Mucosa of rectum (tissue), 2 donors: ENCODE measurements around the gene VPS8.
A peak's percentile ranks its signal among the peaks of the same experiment; 100 is the strongest.

Source experiments
- H3K27ac ChIP-seq, 2 donors: one replicate each; pipeline ENCODE4 v1.7.0; 2013; ENCODE audit warnings: inconsistent platforms in 2 of 2, low read depth in 2 of 2, low read length in 2 of 2
- H3K27me3 ChIP-seq, 2 donors: one replicate each; pipeline ENCODE4 v1.7.0; 2013; ENCODE audit warnings: low read length in 2 of 2; ENCODE audit not compliant: control insufficient read depth in 2 of 2, insufficient read depth in 2 of 2
- H3K36me3 ChIP-seq, 2 donors: one replicate each; pipeline ENCODE4 v1.7.0; 2013; ENCODE audit warnings: low read length in 2 of 2; ENCODE audit not compliant: control insufficient read depth in 2 of 2, insufficient read depth in 2 of 2
- H3K4me1 ChIP-seq, 2 donors: one replicate each; pipeline ENCODE4 v1.7.0; 2013; ENCODE audit warnings: low read length in 2 of 2, mild to moderate bottlenecking in 1 of 2; ENCODE audit not compliant: control insufficient read depth in 2 of 2, insufficient read depth in 2 of 2
- H3K4me3 ChIP-seq, 2 donors: one replicate each; pipeline ENCODE4 v1.7.0; 2013; ENCODE audit warnings: low read length in 2 of 2
- H3K9ac ChIP-seq, 2 donors: one replicate each; pipeline ENCODE4 v1.7.0; 2013; ENCODE audit warnings: low read length in 2 of 2, low read depth in 1 of 2, mild to moderate bottlenecking in 1 of 2
- H3K9me3 ChIP-seq, 2 donors: one replicate each; pipeline ENCODE4 v1.7.0; 2013; ENCODE audit warnings: low read length in 2 of 2; ENCODE audit not compliant: control insufficient read depth in 2 of 2
- donor health status: healthy.
- donor health status: Normal muscosa, but diverticular disease.

VPS8 gene

DNA sequence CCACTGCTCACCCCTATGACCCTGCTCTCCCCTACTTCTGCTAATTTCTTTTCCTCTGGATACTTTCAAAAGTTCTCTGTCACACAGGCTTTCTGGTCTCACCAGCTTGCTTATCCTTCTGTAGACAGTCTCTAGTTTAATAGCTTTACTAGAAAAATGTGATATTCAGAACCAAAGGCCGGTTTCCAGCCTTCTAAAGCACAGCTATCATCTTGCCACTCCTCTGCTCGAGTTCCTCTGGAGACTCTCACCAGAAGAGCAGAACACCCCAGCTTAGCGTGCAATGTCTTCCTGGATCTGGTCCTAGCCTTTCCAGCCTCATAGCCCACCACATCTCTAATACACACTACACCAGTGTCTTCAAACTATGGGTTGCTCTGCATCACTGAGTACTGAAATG, 1.8 kb upstream of the VPS8 start:
- Histone ChIP-seq H3K36me3 (no peaks in the 10 kb centered on the region), H3K9ac (no peak overlapping the region), H3K4me1 (peaks cover 13 to 28% of the 10 kb centered on the region in 2 donors), H3K4me3 (no peak overlapping the region), H3K27me3 (no peaks in the 10 kb centered on the region), H3K27ac (no peak overlapping the region), H3K9me3 (no peaks in the 10 kb centered on the region)

DNA sequence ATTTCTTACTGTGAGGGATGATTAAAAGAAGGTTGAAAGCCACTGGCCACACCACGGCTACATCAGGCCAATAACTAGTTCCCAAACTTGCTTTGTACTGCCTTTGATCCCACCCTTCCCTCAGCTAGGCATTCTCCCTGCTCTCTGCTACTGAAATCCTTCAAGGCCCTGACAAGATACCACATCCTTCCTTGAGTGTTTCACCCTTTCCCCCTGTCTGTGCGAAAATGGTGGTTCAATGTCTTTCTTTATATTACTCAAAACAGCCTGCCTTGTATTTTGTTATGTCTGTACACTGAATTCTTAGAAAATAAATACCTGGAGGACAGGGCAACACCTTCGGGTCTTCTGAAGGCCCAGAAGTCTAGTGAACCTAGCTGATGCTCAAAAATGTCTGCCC, 932 bp upstream of the VPS8 start:
- H3K9me3 ChIP-seq = no peaks in the 10 kb centered on the region
- H3K4me3 ChIP-seq = no peak overlapping the region
- no peak overlapping the region for H3K27ac ChIP-seq
- H3K9ac ChIP-seq = no peak overlapping the region
- peaks cover 8 to 19% of the 10 kb centered on the region in 2 donors for H3K4me1 ChIP-seq
- no peaks in the 10 kb centered on the region for H3K36me3 ChIP-seq
- H3K27me3 ChIP-seq = no peaks in the 10 kb centered on the region

DNA sequence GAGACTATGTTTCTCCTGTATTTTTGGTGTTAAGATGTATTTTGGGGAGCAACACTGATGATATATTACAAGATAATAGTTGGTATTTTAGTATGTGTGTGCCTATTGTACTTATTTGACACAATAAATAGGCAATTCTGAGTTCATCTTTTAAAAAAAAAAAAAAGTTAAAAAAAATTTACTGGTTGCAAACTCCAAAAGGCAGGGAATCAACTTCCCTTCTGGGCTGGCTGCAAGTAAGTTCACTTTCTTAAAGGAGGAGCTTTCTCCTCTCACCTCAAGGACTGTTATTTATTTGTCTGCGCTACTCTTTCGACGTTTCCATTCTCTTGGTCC, 335 bp upstream of the VPS8 start:
- H3K9ac ChIP-seq = no peak overlapping the region
- no peaks in the 10 kb centered on the region for H3K9me3 ChIP-seq
- H3K27me3 ChIP-seq = no peaks in the 10 kb centered on the region
- H3K36me3 ChIP-seq = peaks cover 1 to 2% of the 10 kb centered on the region in 2 donors
- H3K27ac ChIP-seq = no peak overlapping the region
- H3K4me3 ChIP-seq = peak overlapping the region; percentile 90 to 95
- H3K4me1 ChIP-seq = peaks cover 8 to 13% of the 10 kb centered on the region in 2 donors

DNA sequence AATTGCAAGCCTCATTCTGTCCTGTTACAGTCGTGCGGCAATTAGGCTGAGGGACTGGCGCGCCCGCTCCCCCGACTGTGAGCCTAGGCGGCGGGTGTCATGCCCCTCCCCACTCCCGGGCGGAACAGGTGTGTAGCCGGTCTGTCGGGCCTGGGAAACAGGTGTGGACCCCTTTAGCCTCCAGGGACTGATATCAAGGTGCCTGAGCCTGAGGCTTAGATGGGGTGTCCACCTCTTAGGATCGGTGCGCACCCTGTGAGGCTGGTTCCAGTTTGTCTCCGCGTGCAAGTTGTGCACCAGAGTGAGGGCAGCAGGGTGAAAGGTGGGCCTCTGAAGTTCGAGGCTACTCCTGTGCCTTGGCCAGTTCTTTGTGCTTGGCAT, 686 bp downstream of the VPS8 start:
- no peaks in the 10 kb centered on the region for H3K9me3 ChIP-seq
- no peaks in the 10 kb centered on the region for H3K27me3 ChIP-seq
- H3K4me1 ChIP-seq = peaks cover 8 to 9% of the 10 kb centered on the region in 2 donors
- peak overlapping the region; percentile 84 to 87 for H3K27ac ChIP-seq
- peaks cover 4 to 9% of the 10 kb centered on the region in 2 donors for H3K36me3 ChIP-seq
- H3K9ac ChIP-seq = peak overlapping the region; percentile 90 to 92
- peak overlapping the region; percentile 90 to 95 for H3K4me3 ChIP-seq

DNA sequence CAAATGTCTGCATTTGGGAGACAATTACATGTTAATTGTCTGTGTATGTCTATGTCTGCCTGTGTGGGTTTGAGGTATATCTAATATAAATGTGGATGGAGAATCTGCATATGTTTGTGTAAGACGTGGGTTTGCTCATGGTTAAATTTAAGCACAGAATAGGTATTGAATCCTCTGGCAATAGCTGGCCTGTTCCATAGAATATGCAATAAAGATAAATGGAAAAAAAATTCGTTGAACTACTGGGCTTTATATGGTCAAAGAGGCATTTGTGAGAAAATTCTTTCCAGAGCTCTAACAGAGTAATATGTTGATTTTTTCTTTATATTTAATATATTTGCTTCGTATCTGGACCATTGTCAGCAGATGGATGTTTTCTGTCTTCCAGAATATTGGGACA, 1.4 kb downstream of the VPS8 start:
- H3K27me3 ChIP-seq = no peaks in the 10 kb centered on the region
- H3K4me3 ChIP-seq = peak overlapping the region; percentile 90 to 95
- H3K4me1 ChIP-seq = peaks cover 8 to 9% of the 10 kb centered on the region in 2 donors
- no peaks in the 10 kb centered on the region for H3K9me3 ChIP-seq
- no peak overlapping the region for H3K9ac ChIP-seq
- no peak overlapping the region for H3K27ac ChIP-seq
- peaks cover 4 to 9% of the 10 kb centered on the region in 2 donors for H3K36me3 ChIP-seq

DNA sequence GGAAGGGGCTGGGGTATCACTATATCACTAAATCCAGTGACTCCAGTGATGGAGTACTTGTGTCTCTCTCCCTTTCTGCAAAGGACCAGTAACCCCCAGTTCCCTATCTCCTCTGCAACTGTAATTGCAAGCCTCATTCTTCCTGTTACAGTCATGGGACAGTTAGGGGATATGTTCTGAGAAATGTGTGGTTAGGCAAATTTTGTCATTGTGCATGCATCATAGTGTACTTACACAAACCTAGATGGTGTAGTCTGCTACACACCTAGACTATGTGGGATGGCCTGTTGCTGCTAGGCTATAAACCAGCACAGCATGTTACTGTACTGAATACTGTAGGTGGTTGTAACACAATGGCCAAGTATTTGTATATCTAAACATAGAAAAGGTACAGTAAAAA, 2.2 kb downstream of the VPS8 start:
- Histone ChIP-seq H3K9ac (no peak overlapping the region), H3K9me3 (no peaks in the 10 kb centered on the region), H3K27me3 (no peaks in the 10 kb centered on the region), H3K4me1 (peaks cover 8 to 9% of the 10 kb centered on the region in 2 donors), H3K4me3 (no peak overlapping the region), H3K36me3 (peaks cover 4 to 9% of the 10 kb centered on the region in 2 donors), H3K27ac (no peak overlapping the region)

DNA sequence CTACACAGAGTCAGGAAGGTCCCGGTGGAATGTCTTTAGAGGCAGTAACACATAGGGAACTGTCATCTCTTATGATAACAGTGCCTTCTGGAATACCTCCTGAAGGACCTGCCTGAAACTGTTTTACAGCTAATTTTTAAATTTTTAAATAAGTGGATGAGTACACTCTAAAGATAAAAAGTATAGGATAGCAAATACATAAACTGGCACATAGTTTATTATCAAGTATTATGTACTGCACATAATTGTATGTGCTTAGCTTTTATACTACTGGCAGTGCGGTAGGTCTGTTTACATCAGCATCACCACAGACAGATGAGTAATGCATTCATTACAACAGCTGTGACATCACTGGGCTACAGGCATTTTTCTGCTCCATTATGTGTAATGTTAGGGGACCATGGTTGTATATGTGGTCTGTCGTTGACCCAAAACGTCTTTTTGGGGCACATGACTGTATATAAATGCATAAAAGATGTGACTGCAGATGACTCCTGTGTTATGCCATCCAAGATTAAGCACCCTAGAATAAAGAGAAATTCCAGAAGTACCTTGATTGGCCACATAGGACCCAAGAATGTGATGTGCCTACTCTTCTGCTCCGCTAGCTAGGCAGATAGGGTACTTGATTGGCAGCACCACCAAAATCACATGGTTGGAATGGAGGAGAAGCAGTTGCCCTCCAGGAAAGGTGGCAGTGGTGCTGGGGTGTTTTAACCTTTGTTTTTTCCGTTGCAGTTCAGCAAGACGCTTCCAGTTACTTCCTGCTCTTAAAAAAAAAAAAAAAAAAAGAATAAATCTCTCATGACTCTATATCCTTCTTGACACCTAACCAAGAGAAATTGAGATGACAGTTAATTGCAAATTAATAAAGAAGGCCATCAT, 3.3 kb downstream of the VPS8 start:
- H3K27me3 ChIP-seq = no peaks in the 10 kb centered on the region
- H3K9ac ChIP-seq = no peak overlapping the region
- peaks cover 8 to 9% of the 10 kb centered on the region in 2 donors for H3K4me1 ChIP-seq
- no peaks in the 10 kb centered on the region for H3K9me3 ChIP-seq
- peaks cover 4 to 9% of the 10 kb centered on the region in 2 donors for H3K36me3 ChIP-seq
- no peak overlapping the region for H3K27ac ChIP-seq
- no peak overlapping the region for H3K4me3 ChIP-seq

DNA sequence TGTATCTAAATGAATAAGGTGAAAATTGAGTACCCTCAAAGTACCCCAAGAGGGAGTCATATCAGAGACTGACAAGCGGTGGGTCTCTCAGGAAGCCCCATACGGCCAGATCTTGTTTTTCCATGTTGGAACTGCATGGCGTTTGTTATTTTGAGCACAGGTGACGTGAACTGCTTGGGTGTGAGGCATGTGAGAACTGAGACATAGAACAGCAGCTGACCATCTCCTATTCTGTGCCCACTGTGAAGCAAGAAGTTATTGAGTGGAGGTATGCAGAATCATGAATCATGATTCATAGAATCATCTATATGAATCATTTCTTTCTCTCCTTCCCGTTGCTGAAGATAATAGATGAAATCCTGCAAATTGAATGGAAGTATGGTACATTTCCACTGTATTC, 4.6 kb downstream of the VPS8 start:
- no peaks in the 10 kb centered on the region for H3K9me3 ChIP-seq
- H3K4me1 ChIP-seq = peaks cover 8 to 9% of the 10 kb centered on the region in 2 donors
- H3K27ac ChIP-seq = no peak overlapping the region
- H3K27me3 ChIP-seq = no peaks in the 10 kb centered on the region
- H3K4me3 ChIP-seq = no peak overlapping the region
- peaks cover 4 to 9% of the 10 kb centered on the region in 2 donors for H3K36me3 ChIP-seq
- H3K9ac ChIP-seq = no peak overlapping the region

DNA sequence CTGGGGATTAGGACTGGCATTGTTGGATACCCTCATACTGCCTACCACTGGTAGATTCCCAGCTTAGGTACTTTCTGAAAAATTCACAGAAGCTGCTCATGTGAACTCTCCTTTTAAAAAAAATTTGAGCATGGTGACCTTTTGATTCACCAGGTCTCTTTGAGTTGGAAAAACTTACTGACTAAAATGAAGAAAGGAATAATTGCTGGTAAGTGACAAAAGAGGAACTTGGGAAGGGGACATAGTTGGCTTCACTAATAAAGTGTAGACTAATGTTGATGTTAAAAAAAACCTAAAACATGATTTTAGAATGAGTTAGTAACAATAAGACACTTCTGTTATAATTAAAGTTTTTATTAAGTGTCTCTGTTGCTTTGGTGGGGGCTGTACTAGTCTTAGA, 8.6 kb downstream of the VPS8 start:
- Histone ChIP-seq H3K36me3 (peaks cover 4 to 9% of the 10 kb centered on the region in 2 donors), H3K4me1 (peaks cover 0 to 5% of the 10 kb centered on the region in 2 donors), H3K9ac (no peak overlapping the region), H3K27ac (no peak overlapping the region), H3K27me3 (no peaks in the 10 kb centered on the region), H3K4me3 (no peak overlapping the region), H3K9me3 (no peaks in the 10 kb centered on the region)

DNA sequence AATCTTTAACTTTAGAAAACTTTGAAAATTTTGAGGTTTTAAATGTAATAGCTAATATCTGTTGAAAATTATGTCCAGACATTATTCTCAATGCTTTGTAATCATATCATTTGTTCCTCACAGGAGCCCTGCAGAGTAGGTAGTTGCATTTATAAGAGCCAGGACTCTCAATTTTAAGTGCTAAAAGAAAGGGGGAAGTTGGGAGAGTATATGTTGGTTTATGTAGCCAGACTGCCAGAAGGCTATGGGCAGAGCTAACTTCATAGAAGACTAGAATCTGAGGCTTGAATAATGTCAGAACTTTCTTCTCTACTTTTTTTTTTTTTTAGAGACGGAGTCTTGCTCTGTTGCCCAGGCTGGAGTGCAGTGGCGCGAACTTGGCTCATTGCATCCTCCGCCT, 9.1 kb downstream of the VPS8 start:
- Histone ChIP-seq H3K4me1 (peaks cover 0 to 9% of the 10 kb centered on the region in 2 donors), H3K4me3 (no peak overlapping the region), H3K9me3 (no peaks in the 10 kb centered on the region), H3K27ac (no peak overlapping the region), H3K36me3 (peaks cover 4 to 9% of the 10 kb centered on the region in 2 donors), H3K27me3 (no peaks in the 10 kb centered on the region), H3K9ac (no peak overlapping the region)
